GM12878 (cell line): ENCODE data around the gene CEP131. TPM values are rescaled to one million over a fixed set of nuclear protein-coding genes. Genes with fewer than 3 reads are reported as not detected.

ENCODE experiments used
- BACH1 ChIP-seq: fragments of 450-650 bp; IDR thresholded peaks from 2 replicates; pipeline ENCODE4 v1.6.1; 2017; ENCODE audit warnings: mild to moderate bottlenecking, borderline replicate concordance
- BCLAF1 ChIP-seq: fragments of 450-650 bp; IDR thresholded peaks from 2 replicates; pipeline ENCODE4 v1.6.1; 2017; ENCODE audit warnings: antibody characterized with exemption, mild to moderate bottlenecking, moderate library complexity
- CHD4 ChIP-seq: fragments of 200-600 bp; sonication (generic); IDR thresholded peaks from 2 replicates; pipeline ENCODE4 v1.6.1; 2016; ENCODE audit warnings: mild to moderate bottlenecking
- CREB1 ChIP-seq: IDR thresholded peaks from 2 replicates; pipeline ENCODE4 v1.6.1; 2012; ENCODE audit warnings: low read depth, mild to moderate bottlenecking, inconsistent platforms
- EED ChIP-seq: sonication (generic); IDR thresholded peaks from 2 replicates; pipeline ENCODE4 v1.6.1; 2016; ENCODE audit warnings: antibody characterized with exemption, low read depth
- GABPA ChIP-seq: IDR thresholded peaks from 2 replicates; pipeline ENCODE4 v1.6.1; 2014; ENCODE audit warnings: antibody characterized with exemption, low read depth, mild to moderate bottlenecking, inconsistent platforms
- GATAD2B ChIP-seq: fragments of 450-650 bp; conservative IDR thresholded peaks from 2 replicates; pipeline ENCODE4 v1.6.1; 2017; ENCODE audit warnings: low read depth, mild to moderate bottlenecking, moderate library complexity
- HCFC1 ChIP-seq: fragments of 150-350 bp; IDR thresholded peaks from 2 replicates; pipeline ENCODE4 v1.6.1; 2014; ENCODE audit warnings: low read length
- IKZF1 ChIP-seq: fragments of 450-650 bp; conservative IDR thresholded peaks from 2 replicates; pipeline ENCODE4 v1.6.1; 2017; ENCODE audit warnings: antibody characterized with exemption, mild to moderate bottlenecking
- KAT2A ChIP-seq: conservative IDR thresholded peaks from 2 replicates; pipeline ENCODE4 v1.6.1; 2011; ENCODE audit warnings: low read depth, low read length; ENCODE audit not compliant: control insufficient read depth
- KDM1A ChIP-seq: fragments of 200-600 bp; sonication (generic); IDR thresholded peaks from 2 replicates; pipeline ENCODE4 v1.6.1; 2016; ENCODE audit warnings: borderline replicate concordance
- MEF2B ChIP-seq: fragments of 450-650 bp; IDR thresholded peaks from 2 replicates; pipeline ENCODE4 v1.6.1; 2018; ENCODE audit warnings: mild to moderate bottlenecking, moderate library complexity; ENCODE audit not compliant: partially characterized antibody, poor library complexity, severe bottlenecking
- MTA3 ChIP-seq: IDR thresholded peaks from 2 replicates; pipeline ENCODE4 v1.6.1; 2012; ENCODE audit warnings: low read length, inconsistent platforms, borderline replicate concordance
- NFXL1 ChIP-seq: fragments of 450-650 bp; IDR thresholded peaks from 2 replicates; pipeline ENCODE4 v1.6.1; 2017; ENCODE audit warnings: antibody characterized with exemption, mild to moderate bottlenecking, borderline replicate concordance
- NR2F1 ChIP-seq: fragments of 450-650 bp; conservative IDR thresholded peaks from 2 replicates; pipeline ENCODE4 v1.6.1; 2017; ENCODE audit warnings: mild to moderate bottlenecking
- NRF1 ChIP-seq: conservative IDR thresholded peaks from 2 replicates; pipeline ENCODE4 v1.6.1; 2011; ENCODE audit warnings: mild to moderate bottlenecking, low read depth, low read length, improper control_type of control experiment
- RELA ChIP-seq: fragments of 450-650 bp; IDR thresholded peaks from 2 replicates; pipeline ENCODE4 v1.8.0; 2014; ENCODE audit warnings: borderline replicate concordance; ENCODE audit not compliant: partially characterized antibody
- SIX5 ChIP-seq: IDR thresholded peaks from 2 replicates; pipeline ENCODE4 v1.6.1; 2011; ENCODE audit warnings: mild to moderate bottlenecking, low read depth, low read length, moderate library complexity; ENCODE audit not compliant: severe bottlenecking
- SMAD1 ChIP-seq: fragments of 450-650 bp; IDR thresholded peaks from 2 replicates; pipeline ENCODE4 v1.6.1; 2018; ENCODE audit warnings: mild to moderate bottlenecking, low read depth; ENCODE audit not compliant: partially characterized antibody
- SRF ChIP-seq, 2 experiments: IDR thresholded peaks; 2 replicates each; pipeline ENCODE4 v1.6.1; 2011; ENCODE audit warnings: low read depth in 2 of 2, low read length in 2 of 2, mild to moderate bottlenecking in 1 of 2, moderate library complexity in 1 of 2
- SUPT20H ChIP-seq: IDR thresholded peaks from 2 replicates; pipeline ENCODE4 v1.6.1; 2011; ENCODE audit warnings: low read depth, mild to moderate bottlenecking, low read length, moderate library complexity, borderline replicate concordance; ENCODE audit not compliant: control insufficient read depth
- SUZ12 ChIP-seq: fragments of 200-600 bp; sonication (generic); IDR thresholded peaks from one replicate; pipeline ENCODE4 v1.6.1; 2018; ENCODE audit warnings: antibody characterized with exemption, mild to moderate bottlenecking; ENCODE audit not compliant: unreplicated experiment
- TCF3 ChIP-seq: IDR thresholded peaks from 2 replicates; pipeline ENCODE4 v1.6.1; 2012; ENCODE audit warnings: low read depth, mild to moderate bottlenecking, low read length, borderline replicate concordance; ENCODE audit not compliant: insufficient read depth
- ZBED1 ChIP-seq: IDR thresholded peaks from 2 replicates; pipeline ENCODE4 v1.6.1; 2016; ENCODE audit warnings: borderline replicate concordance
- ZNF207 ChIP-seq: fragments of 450-650 bp; IDR thresholded peaks from 2 replicates; pipeline ENCODE4 v1.6.1; 2014; ENCODE audit warnings: antibody characterized with exemption, mild to moderate bottlenecking, borderline replicate concordance
- ZNF687 ChIP-seq: fragments of 450-650 bp; IDR thresholded peaks from 2 replicates; pipeline ENCODE4 v1.6.1; 2017; ENCODE audit warnings: mild to moderate bottlenecking, moderate library complexity
- polyA plus RNA-seq, 11 experiments: library from polyadenylated mRNA; depleted of rRNA in 4 of 11; unstranded in 6 of 11; stranded (reverse) in 5 of 11; fragments of >200 nt; fragmentation: Nextera tagmentation in 4 of 11; fragmentation: Illumina TruSeq in 1 of 11; extraction: Ambion mirVana in 4 of 11; extraction: Trizol in 1 of 11; gene quantifications; 1 replicate in 1 of 11; 2 replicates in 10 of 11; pipeline versions ENCODE4 v1.2.1 to v1.2.3, GENCODE V29; 2011 to 2016; ENCODE audit warnings: inconsistent platforms in 2 of 11, missing spikeins in 2 of 11, low read depth in 1 of 11
- total RNA-seq, 4 experiments: library from RNA; depleted of rRNA in 3 of 4; stranded (reverse); fragments of >200 nt in 3 of 4; fragmentation: Illumina TruSeq in 1 of 4; extraction: Trizol in 1 of 4; gene quantifications; 2 replicates each; pipeline versions ENCODE4 v1.2.1 to v1.2.3, GENCODE V29; 2013 to 2021

The CEP131 gene
- total and polyA plus RNA-seq, 10 of the 15 experiments (the other 5 are each of a cell fraction or from before 2014, with no cell fraction given), result 0.05 to 17.3 (median 6.7) TPM

GRCh38 chr17:81245024-81245664 lies 22.4 kb upstream of the CEP131 start (continued):
- TF ChIP-seq KAT2A (no peak), GATAD2B (peak; percentile 36; the same call in 1 of the 2 replicates), MTA3 (no peak), IKZF1 (peak; percentile 79), CREB1 (peak; percentile 33; the same call in 1 of the 2 replicates), ZNF207 (no peak), ZNF687 (no peak), RELA (no peak), EED (peak; percentile 88), HCFC1 (no peak), BACH1 (peak; percentile 87; the same call in 1 of the 2 replicates), NRF1 (no peak), ZBED1 (peak; percentile 75; the same call in 1 of the 2 replicates), SUPT20H (no peak), BCLAF1 (no peak), SRF (IDR thresholded peaks at IDR 0.05; ENCODE audit: low read depth in 2 of 2, low read length in 2 of 2) (0 out of 4 replicates have a peak, but pooled peaks of 1 of the 2 experiments have one; percentile 46), NR2F1 (no peak; the same call in 1 of the 2 replicates), CHD4 (no peak), MEF2B (peak; percentile 10), SIX5 (no peak), TCF3 (no peak), SUZ12 (no peak), KDM1A (no peak), NFXL1 (no peak), SMAD1 (no peak), GABPA (no peak)
